Liver (tissue), 9 donors: ENCODE results near the gene VLDLR. TPM values are rescaled to one million over a fixed set of nuclear protein-coding genes. Genes with fewer than 3 reads are reported as not detected.

ENCODE experiments used
- DNase-seq: peaks from one replicate; pipeline ENCODE4 v3.0.0-alpha.2; 2017; ENCODE audit warnings: low spot score
- H3K27ac ChIP-seq, 2 donors: one replicate each; pipeline ENCODE4 v1.7.0; 2013; ENCODE audit warnings: inconsistent platforms in 2 of 2, low read length in 2 of 2, control low read depth in 1 of 2, low read depth in 1 of 2, mild to moderate bottlenecking in 1 of 2
- H3K27me3 ChIP-seq, 4 donors: one replicate each; pipeline versions ENCODE4 v1.6.1 to v1.7.0; 2013; ENCODE audit warnings: low read length in 3 of 4, inconsistent platforms in 1 of 4, mild to moderate bottlenecking in 1 of 4, moderate library complexity in 1 of 4; ENCODE audit not compliant: control insufficient read depth in 4 of 4, insufficient read depth in 4 of 4
- H3K36me3 ChIP-seq, 4 donors: one replicate each; pipeline versions ENCODE4 v1.6.1 to v1.7.0; 2013; ENCODE audit warnings: low read length in 3 of 4, mild to moderate bottlenecking in 3 of 4, low read depth in 1 of 4, moderate library complexity in 1 of 4; ENCODE audit not compliant: control insufficient read depth in 4 of 4, insufficient read depth in 3 of 4
- H3K4me1 ChIP-seq, 4 donors: one replicate each; pipeline versions ENCODE4 v1.6.1 to v1.7.0; 2013; ENCODE audit warnings: low read length in 3 of 4, mild to moderate bottlenecking in 3 of 4, moderate library complexity in 1 of 4; ENCODE audit not compliant: control insufficient read depth in 4 of 4, insufficient read depth in 4 of 4
- H3K4me3 ChIP-seq, 3 donors: one replicate each; pipeline versions ENCODE4 v1.6.1 to v1.7.0; 2013; ENCODE audit warnings: low read length in 3 of 3, control low read depth in 1 of 3, low read depth in 1 of 3, mild to moderate bottlenecking in 1 of 3
- H3K9ac ChIP-seq, 2 donors: one replicate each; pipeline ENCODE4 v1.7.0; 2013; ENCODE audit warnings: low read length in 2 of 2, mild to moderate bottlenecking in 2 of 2, moderate library complexity in 2 of 2, control low read depth in 1 of 2, low read depth in 1 of 2
- H3K9me3 ChIP-seq, 4 donors: one replicate each; pipeline versions ENCODE4 v1.6.1 to v1.7.0; 2013; ENCODE audit warnings: low read length in 3 of 4; ENCODE audit not compliant: control insufficient read depth in 4 of 4
- EGR1 ChIP-seq, 2 donors: IDR thresholded peaks; 2 replicates each; pipeline ENCODE4 v1.6.1; 2016 to 2018; ENCODE audit warnings: antibody characterized with exemption in 2 of 2, low read depth in 2 of 2
- GABPA ChIP-seq, 2 donors: IDR thresholded peaks in 1 of 2; conservative IDR thresholded peaks in 1 of 2; 2 replicates each; pipeline ENCODE4 v1.6.1; 2016; ENCODE audit warnings: antibody characterized with exemption in 2 of 2, mild to moderate bottlenecking in 1 of 2, moderate library complexity in 1 of 2
- HNF4A ChIP-seq, 2 donors: conservative IDR thresholded peaks; 2 replicates each; pipeline ENCODE4 v1.6.1; 2016; ENCODE audit warnings: antibody characterized with exemption in 2 of 2, mild to moderate bottlenecking in 2 of 2
- HNF4G ChIP-seq: IDR thresholded peaks from 2 replicates; pipeline ENCODE4 v1.6.1; 2016; ENCODE audit warnings: antibody characterized with exemption
- JUND ChIP-seq, 2 donors: IDR thresholded peaks; 2 replicates each; pipeline ENCODE4 v1.6.1; 2016; ENCODE audit warnings: antibody characterized with exemption in 2 of 2
- RXRA ChIP-seq, 2 donors: IDR thresholded peaks; 2 replicates each; pipeline ENCODE4 v1.6.1; 2017 to 2018; ENCODE audit warnings: antibody characterized with exemption in 2 of 2, mild to moderate bottlenecking in 1 of 2
- SP1 ChIP-seq: IDR thresholded peaks from 2 replicates; pipeline ENCODE4 v1.6.1; 2018; ENCODE audit warnings: antibody characterized with exemption, mild to moderate bottlenecking
- ZBTB33 ChIP-seq: IDR thresholded peaks from 2 replicates; pipeline ENCODE4 v1.6.1; 2016; ENCODE audit warnings: antibody characterized with exemption
- WGBS: extraction: QIAGEN DNeasy Blood & Tissue Kit; methylation state at CpG from one replicate; pipeline ENCODE4 v1.1.7; 2013; 5-methylcytosine and 5-hydroxymethylcytosine counted together
- polyA plus RNA-seq, 2 donors: library from polyadenylated mRNA; stranded (reverse) in 1 of 2; unstranded in 1 of 2; fragments of 200-250 nt in 1 of 2; fragments of >200 nt in 1 of 2; fragmentation: Nextera tagmentation in 1 of 2; extraction: Ambion mirVana in 1 of 2; gene quantifications; one replicate each; pipeline versions ENCODE4 v1.2.1 to v1.2.3, GENCODE V29; 2013 to 2015
- total RNA-seq, 2 donors: library from RNA; depleted of rRNA; stranded (reverse); fragments of >200 nt; gene quantifications; one replicate each; pipeline ENCODE4 v1.2.3, GENCODE V29; 2014
- TF ChIP-seq, protein P1 (sequence below): IDR thresholded peaks from 2 replicates; pipeline ENCODE4 v1.6.1; 2016; ENCODE audit warnings: antibody characterized with exemption, mild to moderate bottlenecking
- TF ChIP-seq, protein P2 (sequence below): fragments of 150-350 bp; IDR thresholded peaks from 2 replicates; pipeline ENCODE4 v1.5.1; 2017; ENCODE audit warnings: improper control_type of control experiment, low read depth, low read length; ENCODE audit not compliant: missing input control
- donor health status: healthy.
- donor health status: healthy.
- donor health status: healthy.
- donor health status: healthy.
- donor health status: healthy.

VLDLR gene
- total and polyA plus RNA-seq, 4 donors, result 0.44 to 2.8 (median 1.4) TPM

- no peak for DNase-seq
- no peak overlapping the region for H3K27ac ChIP-seq
- 57% methylated on average over 2 of the region's 2 CpGs for WGBS
Measured at GRCh38 chr9:2691626-2692025, 70.0 kb downstream of the VLDLR start.

GRCh38 chr9:2693056-2693455 is 71.5 kb downstream of the VLDLR start:
- Histone ChIP-seq H3K4me1 (no peaks in the 10 kb centered on the region), H3K4me3 (no peak overlapping the region), H3K9me3 (no peaks in the 10 kb centered on the region), H3K27ac (no peak overlapping the region), H3K9ac (no peak overlapping the region), H3K36me3 (no peaks in the 10 kb centered on the region), H3K27me3 (no peaks in the 10 kb centered on the region)
- no peak for DNase-seq
- TF ChIP-seq, protein P1, sequence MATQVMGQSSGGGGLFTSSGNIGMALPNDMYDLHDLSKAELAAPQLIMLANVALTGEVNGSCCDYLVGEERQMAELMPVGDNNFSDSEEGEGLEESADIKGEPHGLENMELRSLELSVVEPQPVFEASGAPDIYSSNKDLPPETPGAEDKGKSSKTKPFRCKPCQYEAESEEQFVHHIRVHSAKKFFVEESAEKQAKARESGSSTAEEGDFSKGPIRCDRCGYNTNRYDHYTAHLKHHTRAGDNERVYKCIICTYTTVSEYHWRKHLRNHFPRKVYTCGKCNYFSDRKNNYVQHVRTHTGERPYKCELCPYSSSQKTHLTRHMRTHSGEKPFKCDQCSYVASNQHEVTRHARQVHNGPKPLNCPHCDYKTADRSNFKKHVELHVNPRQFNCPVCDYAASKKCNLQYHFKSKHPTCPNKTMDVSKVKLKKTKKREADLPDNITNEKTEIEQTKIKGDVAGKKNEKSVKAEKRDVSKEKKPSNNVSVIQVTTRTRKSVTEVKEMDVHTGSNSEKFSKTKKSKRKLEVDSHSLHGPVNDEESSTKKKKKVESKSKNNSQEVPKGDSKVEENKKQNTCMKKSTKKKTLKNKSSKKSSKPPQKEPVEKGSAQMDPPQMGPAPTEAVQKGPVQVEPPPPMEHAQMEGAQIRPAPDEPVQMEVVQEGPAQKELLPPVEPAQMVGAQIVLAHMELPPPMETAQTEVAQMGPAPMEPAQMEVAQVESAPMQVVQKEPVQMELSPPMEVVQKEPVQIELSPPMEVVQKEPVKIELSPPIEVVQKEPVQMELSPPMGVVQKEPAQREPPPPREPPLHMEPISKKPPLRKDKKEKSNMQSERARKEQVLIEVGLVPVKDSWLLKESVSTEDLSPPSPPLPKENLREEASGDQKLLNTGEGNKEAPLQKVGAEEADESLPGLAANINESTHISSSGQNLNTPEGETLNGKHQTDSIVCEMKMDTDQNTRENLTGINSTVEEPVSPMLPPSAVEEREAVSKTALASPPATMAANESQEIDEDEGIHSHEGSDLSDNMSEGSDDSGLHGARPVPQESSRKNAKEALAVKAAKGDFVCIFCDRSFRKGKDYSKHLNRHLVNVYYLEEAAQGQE, result no peak
- TF ChIP-seq HNF4A (conservative IDR thresholded peaks at IDR 0.05) (no peak), SP1 (no peak), JUND (IDR thresholded peaks at IDR 0.05) (no peak), RXRA (IDR thresholded peaks at IDR 0.05) (no peak), HNF4G (no peak), EGR1 (IDR thresholded peaks at IDR 0.05; ENCODE audit: low read depth in 2 of 2) (no peak), ZBTB33 (no peak)
- TF ChIP-seq, protein P2, sequence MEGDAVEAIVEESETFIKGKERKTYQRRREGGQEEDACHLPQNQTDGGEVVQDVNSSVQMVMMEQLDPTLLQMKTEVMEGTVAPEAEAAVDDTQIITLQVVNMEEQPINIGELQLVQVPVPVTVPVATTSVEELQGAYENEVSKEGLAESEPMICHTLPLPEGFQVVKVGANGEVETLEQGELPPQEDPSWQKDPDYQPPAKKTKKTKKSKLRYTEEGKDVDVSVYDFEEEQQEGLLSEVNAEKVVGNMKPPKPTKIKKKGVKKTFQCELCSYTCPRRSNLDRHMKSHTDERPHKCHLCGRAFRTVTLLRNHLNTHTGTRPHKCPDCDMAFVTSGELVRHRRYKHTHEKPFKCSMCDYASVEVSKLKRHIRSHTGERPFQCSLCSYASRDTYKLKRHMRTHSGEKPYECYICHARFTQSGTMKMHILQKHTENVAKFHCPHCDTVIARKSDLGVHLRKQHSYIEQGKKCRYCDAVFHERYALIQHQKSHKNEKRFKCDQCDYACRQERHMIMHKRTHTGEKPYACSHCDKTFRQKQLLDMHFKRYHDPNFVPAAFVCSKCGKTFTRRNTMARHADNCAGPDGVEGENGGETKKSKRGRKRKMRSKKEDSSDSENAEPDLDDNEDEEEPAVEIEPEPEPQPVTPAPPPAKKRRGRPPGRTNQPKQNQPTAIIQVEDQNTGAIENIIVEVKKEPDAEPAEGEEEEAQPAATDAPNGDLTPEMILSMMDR, result no peak
- WGBS, result 95% methylated on average over 3 of the region's 3 CpGs

More at GRCh38 chr9:2691626-2692025, 70.0 kb downstream of the VLDLR start:
- Histone ChIP-seq H3K4me3 (no peak overlapping the region), H3K9ac (no peak overlapping the region), H3K9me3 (no peaks in the 10 kb centered on the region), H3K4me1 (no peaks in the 10 kb centered on the region), H3K36me3 (no peaks in the 10 kb centered on the region), H3K27me3 (no peaks in the 10 kb centered on the region)
- no peak for TF ChIP-seq GABPA (IDR thresholded peaks at IDR 0.05 in 1 of 2, conservative IDR thresholded peaks at IDR 0.05 in 1 of 2)
- TF ChIP-seq, protein P1, result no peak
- TF ChIP-seq EGR1 (IDR thresholded peaks at IDR 0.05; ENCODE audit: low read depth in 2 of 2), result no peak
